IPS-15b (cell line): Measurements from ENCODE around the gene ZC3H13.
"Not testable (repeated sequence)": the region's sequence is repeated elsewhere in the genome, so short reads cannot be mapped to it uniquely, and the experiment has no call there.

ENCODE experiments used
- H3K27me3 ChIP-seq: one replicate; pipeline ENCODE4 v1.6.1; 2013; ENCODE audit warnings: low read length; ENCODE audit not compliant: control insufficient read depth, insufficient read depth
- H3K36me3 ChIP-seq: one replicate; pipeline ENCODE4 v1.6.1; 2013; ENCODE audit warnings: low read length; ENCODE audit not compliant: control insufficient read depth, insufficient read depth
- H3K4me1 ChIP-seq: one replicate; pipeline ENCODE4 v1.6.1; 2013; ENCODE audit warnings: mild to moderate bottlenecking, low read length; ENCODE audit not compliant: control insufficient read depth, insufficient read depth
- H3K4me3 ChIP-seq: one replicate; pipeline ENCODE4 v1.5.1; 2013; ENCODE audit warnings: low read depth, low read length
- H3K9ac ChIP-seq: one replicate; pipeline ENCODE4 v1.6.1; 2013; ENCODE audit warnings: low read depth, mild to moderate bottlenecking, low read length
- H3K9me3 ChIP-seq: one replicate; pipeline ENCODE4 v1.6.1; 2013; ENCODE audit warnings: mild to moderate bottlenecking, low read length; ENCODE audit not compliant: control insufficient read depth, insufficient read depth

The ZC3H13 gene

GRCh38 chr13:45995245-45995644 is 57.3 kb downstream of the ZC3H13 start:
- H3K9me3 ChIP-seq: no peaks in the 10 kb centered on the region
- peaks cover 9% of the 10 kb centered on the region for H3K36me3 ChIP-seq
- no peak overlapping the region for H3K9ac ChIP-seq

GRCh38 chr13:45994752-45995151 is 57.8 kb downstream of the ZC3H13 start:
- Histone ChIP-seq H3K4me1 (no peaks in the 10 kb centered on the region), H3K9me3 (no peaks in the 10 kb centered on the region), H3K4me3 (no peak overlapping the region), H3K36me3 (peaks cover 5% of the 10 kb centered on the region), H3K9ac (no peak overlapping the region), H3K27me3 (no peaks in the 10 kb centered on the region)

More at GRCh38 chr13:45995245-45995644, 57.3 kb downstream of the ZC3H13 start:
- Histone ChIP-seq H3K4me3 (no peak overlapping the region), H3K4me1 (no peaks in the 10 kb centered on the region), H3K27me3 (no peaks in the 10 kb centered on the region)

DNA sequence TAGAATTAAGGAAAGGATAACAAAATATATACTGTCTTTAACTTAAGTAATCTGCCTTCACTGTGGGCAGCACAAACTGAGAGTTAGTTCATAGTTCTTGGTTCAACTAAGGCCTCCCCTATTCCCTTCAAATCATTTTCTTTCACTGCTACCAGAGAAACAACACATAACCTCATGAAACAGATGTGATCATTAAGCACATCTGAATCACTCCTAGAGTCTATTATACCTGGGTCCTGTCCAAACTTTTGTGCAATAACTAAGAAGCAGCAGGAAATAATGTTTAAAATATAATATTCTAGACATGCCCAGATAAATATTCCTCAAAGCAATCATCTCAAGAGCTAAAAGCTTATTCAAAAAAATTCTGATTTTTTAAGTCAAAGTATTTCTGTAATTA is 62.9 kb downstream of the ZC3H13 start:
- Histone ChIP-seq H3K27me3 (no peaks in the 10 kb centered on the region), H3K9ac (no peak overlapping the region), H3K4me1 (no peaks in the 10 kb centered on the region), H3K4me3 (no peak overlapping the region), H3K9me3 (no peaks in the 10 kb centered on the region), H3K36me3 (peaks cover 10% of the 10 kb centered on the region)

DNA sequence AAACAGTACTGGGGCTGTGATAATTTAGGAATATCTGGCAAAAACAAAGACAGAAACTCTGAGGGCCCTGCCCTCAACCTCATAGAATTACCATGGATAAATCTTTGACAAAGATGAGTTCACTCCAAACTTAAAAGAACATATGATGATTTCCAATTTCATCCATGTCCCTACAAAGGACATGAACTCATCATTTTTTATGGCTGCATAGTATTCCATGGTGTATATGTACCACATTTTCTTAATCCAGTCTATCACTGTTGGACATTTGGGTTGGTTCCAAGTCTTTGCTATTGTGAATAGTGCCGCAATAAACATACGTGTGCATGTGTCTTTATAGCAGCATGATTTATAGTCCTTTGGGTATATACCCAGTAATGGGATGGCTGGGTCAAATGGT is 71.4 kb downstream of the ZC3H13 start:
- H3K27me3 ChIP-seq, H3K9me3 ChIP-seq, H3K4me1 ChIP-seq, H3K36me3 ChIP-seq, H3K4me3 ChIP-seq, H3K9ac ChIP-seq: not testable (repeated sequence)

DNA sequence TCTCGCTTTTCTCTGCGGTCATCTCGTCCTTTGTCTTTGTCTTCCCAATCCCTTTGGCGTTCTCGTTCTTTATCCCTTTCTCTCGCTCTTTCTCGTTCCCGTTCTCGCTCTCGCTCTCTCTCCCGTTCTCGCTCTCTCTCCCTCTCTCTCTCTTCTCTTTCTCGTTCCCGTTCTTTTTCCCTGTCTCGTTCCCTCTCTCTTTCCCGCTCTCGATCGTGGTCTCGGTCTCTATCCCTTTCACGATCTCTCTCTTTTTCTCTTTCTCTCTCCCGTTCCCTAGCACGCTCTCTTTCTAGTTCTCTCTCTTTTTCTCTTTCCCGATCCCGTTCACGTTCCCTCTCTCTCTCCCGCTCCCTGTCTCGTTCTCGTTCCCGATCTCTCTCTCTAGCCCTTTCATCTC is 77.2 kb downstream of the ZC3H13 start:
- Histone ChIP-seq H3K9ac (no peak overlapping the region), H3K36me3 (peaks cover 6% of the 10 kb centered on the region), H3K9me3 (no peaks in the 10 kb centered on the region), H3K27me3 (no peaks in the 10 kb centered on the region), H3K4me3 (no peak overlapping the region), H3K4me1 (no peaks in the 10 kb centered on the region)

DNA sequence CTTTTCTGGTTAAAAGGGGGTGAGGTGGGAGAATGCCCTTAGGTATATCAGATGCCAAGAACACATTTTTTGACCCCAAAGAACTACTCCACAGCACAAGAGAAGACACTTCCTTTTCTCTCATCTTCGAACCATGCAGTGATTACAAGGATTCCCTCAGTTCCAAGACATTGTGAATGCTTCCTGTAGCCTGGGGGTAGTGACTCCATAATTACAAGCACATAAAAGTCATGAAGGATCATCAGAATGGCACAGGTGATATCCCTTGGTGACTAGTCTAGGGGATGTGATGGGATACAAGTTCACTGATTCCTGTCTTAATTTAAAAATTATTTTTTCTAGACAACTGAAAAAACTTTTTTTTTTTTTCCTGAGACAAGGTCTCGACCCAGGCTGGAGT is 78.0 kb downstream of the ZC3H13 start:
- peaks cover 6% of the 10 kb centered on the region for H3K36me3 ChIP-seq

GRCh38 chr13:45967589-45967988 is 85.0 kb downstream of the ZC3H13 start:
- Histone ChIP-seq H3K9ac (no peak overlapping the region), H3K4me3 (no peak overlapping the region), H3K4me1 (no peaks in the 10 kb centered on the region), H3K27me3 (no peaks in the 10 kb centered on the region), H3K36me3 (peaks cover 7% of the 10 kb centered on the region), H3K9me3 (no peaks in the 10 kb centered on the region)

More for the DNA sequence above, 78.0 kb downstream of the ZC3H13 start:
- Histone ChIP-seq H3K4me1 (no peaks in the 10 kb centered on the region), H3K4me3 (no peak overlapping the region), H3K27me3 (no peaks in the 10 kb centered on the region), H3K9ac (no peak overlapping the region), H3K9me3 (no peaks in the 10 kb centered on the region)

- Histone ChIP-seq H3K27me3 (no peaks in the 10 kb centered on the region), H3K4me1 (no peaks in the 10 kb centered on the region), H3K9ac (no peak overlapping the region), H3K4me3 (no peak overlapping the region), H3K9me3 (no peaks in the 10 kb centered on the region), H3K36me3 (peaks cover 7% of the 10 kb centered on the region)
These were observed 85.8 kb downstream of the ZC3H13 start for GRCh38 chr13:45966715-45967114.

GRCh38 chr13:45961468-45961867 is 91.1 kb downstream of the ZC3H13 start:
- H3K36me3 ChIP-seq: no peaks in the 10 kb centered on the region

DNA sequence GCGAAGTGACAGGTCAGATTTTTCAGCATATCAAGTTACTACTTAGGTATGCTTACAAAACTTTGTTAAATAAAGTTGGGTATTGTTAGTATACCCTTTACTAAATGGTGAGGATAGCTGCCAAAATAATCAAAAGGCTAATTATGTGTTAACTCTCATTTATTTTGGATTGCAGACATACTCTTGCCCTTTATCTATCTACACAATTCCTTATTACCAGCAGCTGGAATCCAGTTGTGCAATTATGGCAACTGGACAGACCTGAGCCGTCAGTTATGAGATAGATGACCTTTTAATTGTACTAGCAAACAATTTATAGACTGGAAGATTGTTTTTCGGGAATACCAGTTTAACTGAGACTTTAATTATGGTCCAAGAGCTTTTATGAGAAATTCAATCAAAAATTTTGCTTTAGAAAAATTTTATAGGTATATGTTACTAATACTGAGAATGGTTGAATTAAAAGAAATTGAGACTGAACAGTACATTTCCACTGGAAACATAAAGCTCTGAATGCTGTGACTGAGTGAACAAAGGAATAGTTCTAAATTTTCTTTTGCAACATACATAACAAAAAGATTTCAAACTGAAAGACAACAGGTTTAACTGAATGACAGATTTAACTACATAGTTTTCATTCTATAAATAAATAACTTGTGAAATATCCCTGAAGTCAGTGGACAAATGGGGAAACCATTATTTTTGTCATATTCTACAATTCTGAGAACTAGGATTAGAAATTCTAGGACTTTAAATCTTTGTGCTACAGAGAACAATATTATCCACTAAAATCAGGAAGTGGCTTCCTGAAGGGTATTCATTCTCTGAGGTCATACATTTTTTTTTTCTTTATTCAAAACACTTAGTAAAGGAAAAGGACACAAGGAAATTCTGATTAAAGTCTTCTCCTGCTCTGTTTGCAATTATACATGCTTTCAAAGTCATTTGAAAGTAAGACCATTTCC is 97.4 kb downstream of the ZC3H13 start:
- Histone ChIP-seq H3K27me3 (no peaks in the 10 kb centered on the region), H3K4me3 (no peak overlapping the region), H3K4me1 (no peaks in the 10 kb centered on the region), H3K9ac (no peak overlapping the region), H3K36me3 (no peaks in the 10 kb centered on the region), H3K9me3 (no peaks in the 10 kb centered on the region)

More at GRCh38 chr13:45961468-45961867, 91.1 kb downstream of the ZC3H13 start:
- no peaks in the 10 kb centered on the region for H3K4me1 ChIP-seq
- H3K9me3 ChIP-seq: no peaks in the 10 kb centered on the region
- H3K27me3 ChIP-seq: no peaks in the 10 kb centered on the region
- H3K4me3 ChIP-seq: no peak overlapping the region
- no peak overlapping the region for H3K9ac ChIP-seq

- no peaks in the 10 kb centered on the region for H3K27me3 ChIP-seq
- H3K9ac ChIP-seq: no peak overlapping the region
- H3K4me3 ChIP-seq: no peak overlapping the region
- no peaks in the 10 kb centered on the region for H3K4me1 ChIP-seq
- H3K9me3 ChIP-seq: no peaks in the 10 kb centered on the region
- no peaks in the 10 kb centered on the region for H3K36me3 ChIP-seq
These were observed 99.5 kb downstream of the ZC3H13 start for GRCh38 chr13:45953082-45953481.

- no peak overlapping the region for H3K9ac ChIP-seq
- H3K4me3 ChIP-seq: no peak overlapping the region
- no peaks in the 10 kb centered on the region for H3K9me3 ChIP-seq
- H3K36me3 ChIP-seq: no peaks in the 10 kb centered on the region
- no peaks in the 10 kb centered on the region for H3K4me1 ChIP-seq
- no peaks in the 10 kb centered on the region for H3K27me3 ChIP-seq
These were observed 100.8 kb downstream of the ZC3H13 start for GRCh38 chr13:45951724-45952123.
